Measurements from ENCODE around the gene CRIP1. TPM values are rescaled to one million over a fixed set of nuclear protein-coding genes. Genes with fewer than 3 reads are reported as not detected.

The CRIP1 gene
- polyA plus RNA-seq, 1 experiment, result 0.90 TPM

- CTCF ChIA-PET, result interaction anchor here (0.9 to 1.3 kb wide), 2 partner anchors 9 to 14 kb away, joined by 3 to 11 read pairs; partner anchors contain the start of gene TEDC1
- no peaks in the 10 kb centered on the region for H3K27me3 ChIP-seq (ENCODE audit: control insufficient read depth, insufficient read depth, low read length)
- no peak for TF ChIP-seq CTCF (IDR thresholded peaks at IDR 0.05; ENCODE audit: insufficient read depth, low read depth, low read length)
- POLR2A ChIA-PET, result no interaction called here
- DNase-seq (ENCODE audit: low read depth), result no peak
- no peaks in the 10 kb centered on the region; the same call in 1 of the 2 replicates for H3K36me3 ChIP-seq (ENCODE audit: control insufficient read depth, insufficient read depth, low read length)
- H3K4me3 ChIP-seq (ENCODE audit: low read depth, low read length), result no peak overlapping the region
Measured at GRCh38 chr14:105476097-105476830, 10.4 kb upstream of the CRIP1 start.

GRCh38 chr14:105476831-105477659 lies 9.6 kb upstream of the CRIP1 start:
- H3K4me3 ChIP-seq (ENCODE audit: low read depth, low read length), result no peak overlapping the region
- no peaks in the 10 kb centered on the region; the same call in 1 of the 2 replicates for H3K36me3 ChIP-seq (ENCODE audit: control insufficient read depth, insufficient read depth, low read length)
- H3K27me3 ChIP-seq (ENCODE audit: control insufficient read depth, insufficient read depth, low read length), result no peaks in the 10 kb centered on the region
- no peak for TF ChIP-seq CTCF (IDR thresholded peaks at IDR 0.05; ENCODE audit: insufficient read depth, low read depth, low read length)
- ChIA-PET CTCF (interaction anchor here (0.9 to 1.3 kb wide), 2 partner anchors 9 to 13 kb away, joined by 3 to 11 read pairs; partner anchors contain the start of gene TEDC1), POLR2A (no interaction called here)
- DNase-seq (ENCODE audit: low read depth), result no peak

- POLR2A ChIA-PET, result no interaction called here
- DNase-seq (ENCODE audit: low read depth), result no peak
Measured at GRCh38 chr14:105477660-105478397, 8.9 kb upstream of the CRIP1 start.

GRCh38 chr14:105478398-105479251 lies 8.1 kb upstream of the CRIP1 start:
- Histone ChIP-seq H3K36me3 (ENCODE audit: control insufficient read depth, insufficient read depth, low read length) (no peaks in the 10 kb centered on the region), H3K4me3 (ENCODE audit: low read depth, low read length) (no peak overlapping the region), H3K27me3 (ENCODE audit: control insufficient read depth, insufficient read depth, low read length) (no peaks in the 10 kb centered on the region)
- TF ChIP-seq CTCF (IDR thresholded peaks at IDR 0.05; ENCODE audit: insufficient read depth, low read depth, low read length), result no peak
- DNase-seq (ENCODE audit: low read depth), result no peak
- ChIA-PET CTCF (no interaction called here), POLR2A (no interaction called here)

More at GRCh38 chr14:105477660-105478397, 8.9 kb upstream of the CRIP1 start:
- TF ChIP-seq CTCF (IDR thresholded peaks at IDR 0.05; ENCODE audit: insufficient read depth, low read depth, low read length), result no peak
- Histone ChIP-seq H3K36me3 (ENCODE audit: control insufficient read depth, insufficient read depth, low read length) (no peaks in the 10 kb centered on the region), H3K27me3 (ENCODE audit: control insufficient read depth, insufficient read depth, low read length) (no peaks in the 10 kb centered on the region), H3K4me3 (ENCODE audit: low read depth, low read length) (no peak overlapping the region)
- CTCF ChIA-PET, result no interaction called here

All from BJ (cell line).